HG03469 (cell line): ENCODE data around the gene COL15A1.

Experiments used
- ATAC-seq: cut with Tn5 transposase; IDR thresholded peaks from one replicate; pipeline ENCODE4 v1.9.1; 2021; ENCODE audit warnings: mild to moderate bottlenecking, moderate library complexity, moderate number of reproducible peaks; ENCODE audit not compliant: unreplicated experiment

The COL15A1 gene

GRCh38 chr9:98992107-98992884, 48.6 kb downstream of the COL15A1 start:
- ATAC-seq, result no peak

DNA sequence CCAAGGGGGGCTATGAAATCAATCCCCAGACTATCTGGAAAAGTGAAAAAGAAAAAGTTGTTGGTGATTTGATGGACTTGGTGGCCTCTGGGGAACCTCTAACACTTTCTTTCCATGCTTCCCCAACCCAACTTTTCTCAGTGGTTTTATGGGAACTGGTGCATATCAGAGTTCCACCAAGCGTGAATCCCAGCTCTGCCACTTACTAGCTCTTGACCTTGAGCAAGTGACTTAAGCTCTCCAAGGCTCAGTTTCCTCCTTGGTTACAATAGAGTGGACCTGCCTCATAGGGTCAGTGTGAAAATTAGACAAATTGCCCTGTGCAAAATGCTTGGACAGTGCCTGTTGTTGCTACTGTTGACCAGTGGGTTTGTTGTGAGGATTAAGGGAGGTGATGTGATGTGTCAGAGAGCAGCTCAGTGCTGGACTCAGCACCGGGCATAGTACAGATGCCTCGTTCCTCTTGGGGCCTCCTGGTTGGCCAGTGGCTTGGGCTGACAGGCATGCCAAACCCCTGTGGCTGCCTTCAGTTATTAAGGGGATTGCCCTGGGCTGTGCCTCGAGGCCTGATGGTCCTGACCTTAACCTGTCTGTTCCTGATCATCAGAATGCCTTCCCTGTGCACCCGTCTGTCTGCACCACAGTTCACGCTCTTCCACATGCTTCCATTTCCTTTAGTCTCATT, 49.3 kb downstream of the COL15A1 start:
- no peak for ATAC-seq

DNA sequence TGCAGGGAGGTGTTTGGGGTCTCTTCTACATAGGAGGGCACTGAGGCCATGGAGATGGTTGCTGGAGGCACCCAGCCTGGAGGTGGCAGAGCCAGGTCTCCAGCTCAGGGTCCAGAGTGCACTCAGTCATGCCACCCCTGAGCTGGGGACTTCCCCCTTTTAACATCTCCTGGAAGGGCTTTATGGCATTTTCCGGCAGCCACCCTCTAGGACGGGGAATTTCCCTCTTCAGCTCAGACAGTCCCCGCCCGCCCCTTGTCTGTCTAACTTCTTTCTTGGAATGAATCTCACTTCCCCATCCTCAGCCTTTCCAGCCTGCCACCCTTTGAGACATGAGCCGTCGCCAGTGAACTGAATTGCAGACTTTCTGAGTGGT, 49.9 kb downstream of the COL15A1 start:
- no peak for ATAC-seq

- ATAC-seq, result no peak
Measured at GRCh38 chr9:98994172-98995058, 50.7 kb downstream of the COL15A1 start.

DNA sequence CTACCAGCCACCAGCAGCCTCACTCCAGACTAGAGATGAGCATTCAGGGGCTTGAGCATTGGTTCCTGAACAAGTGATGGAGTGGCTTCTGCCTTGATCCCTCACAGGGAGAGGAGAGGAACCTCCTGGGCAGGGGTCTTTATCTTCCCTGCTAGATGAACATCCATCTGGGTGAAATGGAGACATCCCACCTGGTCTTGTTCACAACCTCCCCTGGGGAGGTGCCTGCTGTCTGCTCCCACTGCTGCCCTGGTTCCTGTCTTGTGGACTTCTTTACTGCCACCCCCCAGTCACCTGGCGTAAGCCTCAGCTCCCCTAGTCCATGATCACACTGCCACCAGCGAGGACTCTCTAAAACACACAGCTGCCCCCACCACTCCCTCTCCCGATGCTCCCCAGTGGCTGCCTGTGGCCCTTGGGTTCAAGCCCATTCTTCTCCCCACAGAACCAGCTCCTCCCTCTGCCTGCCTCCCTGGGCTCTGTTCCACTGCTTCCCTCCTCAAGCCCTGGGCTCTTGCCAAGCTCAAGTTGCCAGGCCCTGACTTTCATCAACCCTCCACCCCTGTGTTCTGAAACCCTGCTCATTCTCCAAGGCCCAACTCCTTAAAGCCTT, 51.5 kb downstream of the COL15A1 start:
- ATAC-seq, result no peak

DNA sequence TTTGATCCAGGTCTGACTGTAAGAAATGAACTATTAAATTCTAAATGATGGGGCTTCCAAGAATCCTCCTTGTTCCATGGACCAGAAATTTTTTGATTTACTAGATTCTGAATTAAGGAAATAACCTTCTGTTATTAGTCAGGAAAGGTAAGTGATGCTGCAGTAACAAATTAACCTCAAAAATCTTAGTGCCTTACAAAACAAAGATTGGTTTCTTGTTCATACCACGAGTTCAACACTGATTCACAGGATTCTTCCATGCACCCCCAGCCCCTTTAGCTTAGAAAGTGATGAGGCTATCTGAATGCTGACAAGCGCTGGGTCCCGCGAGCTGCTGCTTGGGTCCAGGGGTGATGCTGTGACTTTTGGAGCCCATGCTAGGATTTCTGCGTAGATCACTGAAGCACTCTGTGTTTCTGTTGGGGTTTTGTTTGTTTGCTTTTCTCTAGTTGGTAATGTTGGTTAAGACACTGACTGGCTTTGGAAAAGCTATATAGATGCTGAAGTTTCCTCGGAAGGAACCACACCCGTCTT, 52.3 kb downstream of the COL15A1 start:
- no peak for ATAC-seq

GRCh38 chr9:98997604-98998003, 53.9 kb downstream of the COL15A1 start:
- ATAC-seq, result no peak

GRCh38 chr9:98998441-98999151, 54.9 kb downstream of the COL15A1 start:
- ATAC-seq, result no peak

GRCh38 chr9:98999152-98999525, 55.4 kb downstream of the COL15A1 start:
- no peak for ATAC-seq

DNA sequence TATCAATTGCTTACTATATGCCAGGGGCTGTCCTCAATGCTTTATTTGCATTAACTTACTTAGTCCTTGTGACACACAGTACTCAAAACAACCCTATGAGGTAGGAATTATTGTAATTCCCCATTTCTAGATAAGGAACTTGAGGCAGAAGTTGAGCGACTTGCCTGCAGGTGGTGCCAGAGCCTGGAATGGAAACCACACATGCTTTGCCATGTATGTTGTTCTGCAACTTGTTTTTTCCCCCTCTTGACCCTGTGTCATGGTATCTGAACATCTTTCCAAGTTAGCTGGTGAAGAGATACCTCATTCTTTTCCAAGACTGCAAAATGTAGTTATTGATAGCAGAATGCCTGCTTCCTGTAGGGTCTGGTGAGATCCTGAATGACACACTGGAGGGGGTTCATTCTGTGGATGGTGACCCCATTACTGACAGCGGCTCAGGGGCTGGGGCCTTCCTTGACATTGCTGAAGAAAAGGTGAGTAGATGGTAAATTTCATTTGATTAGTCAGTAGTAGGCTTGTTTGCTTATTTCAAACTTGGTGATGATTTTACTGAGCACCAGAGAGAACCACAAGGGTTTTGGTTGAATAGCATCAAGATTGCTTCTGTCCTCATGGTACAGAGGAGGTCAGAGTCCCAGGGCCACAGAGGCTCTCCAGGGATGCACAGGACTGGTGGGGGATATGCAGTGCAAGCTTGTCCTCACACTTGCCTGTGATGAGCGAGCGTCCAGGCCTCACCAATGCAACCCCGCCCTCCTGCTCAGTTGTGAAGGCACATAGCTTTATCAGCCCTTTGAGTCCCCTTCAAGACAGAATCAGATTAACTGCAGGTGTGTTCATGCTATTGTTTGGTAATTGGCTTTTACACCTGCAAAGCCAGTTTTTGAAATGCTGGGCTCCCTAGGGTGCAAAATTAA, 57.0 kb downstream of the COL15A1 start:
- ATAC-seq, result no peak

- no peak for ATAC-seq
Measured at GRCh38 chr9:99001892-99002291, 58.2 kb downstream of the COL15A1 start.

DNA sequence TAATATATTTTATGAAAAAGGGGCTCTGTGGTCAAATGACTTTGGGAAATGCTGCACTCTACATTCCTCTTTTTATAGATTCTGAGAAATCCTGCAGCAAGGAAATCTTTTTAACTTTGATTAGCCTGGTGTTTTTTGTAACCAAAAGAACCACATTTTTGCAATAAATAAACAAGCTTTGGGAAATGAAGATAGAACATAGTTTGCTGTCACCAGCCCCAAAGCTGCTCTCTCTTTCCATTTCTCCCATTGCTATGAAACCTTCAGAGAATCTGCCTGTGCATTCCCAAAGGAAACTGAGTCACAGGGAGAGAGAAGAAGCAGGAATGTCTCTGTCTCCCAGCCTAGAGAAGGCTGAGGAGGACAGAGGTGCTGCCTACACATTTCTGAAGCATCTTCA, 59.0 kb downstream of the COL15A1 start:
- no peak for ATAC-seq

GRCh38 chr9:99003308-99003707, 59.6 kb downstream of the COL15A1 start:
- no peak for ATAC-seq

GRCh38 chr9:99004115-99004514, 60.4 kb downstream of the COL15A1 start:
- ATAC-seq, result no peak

DNA sequence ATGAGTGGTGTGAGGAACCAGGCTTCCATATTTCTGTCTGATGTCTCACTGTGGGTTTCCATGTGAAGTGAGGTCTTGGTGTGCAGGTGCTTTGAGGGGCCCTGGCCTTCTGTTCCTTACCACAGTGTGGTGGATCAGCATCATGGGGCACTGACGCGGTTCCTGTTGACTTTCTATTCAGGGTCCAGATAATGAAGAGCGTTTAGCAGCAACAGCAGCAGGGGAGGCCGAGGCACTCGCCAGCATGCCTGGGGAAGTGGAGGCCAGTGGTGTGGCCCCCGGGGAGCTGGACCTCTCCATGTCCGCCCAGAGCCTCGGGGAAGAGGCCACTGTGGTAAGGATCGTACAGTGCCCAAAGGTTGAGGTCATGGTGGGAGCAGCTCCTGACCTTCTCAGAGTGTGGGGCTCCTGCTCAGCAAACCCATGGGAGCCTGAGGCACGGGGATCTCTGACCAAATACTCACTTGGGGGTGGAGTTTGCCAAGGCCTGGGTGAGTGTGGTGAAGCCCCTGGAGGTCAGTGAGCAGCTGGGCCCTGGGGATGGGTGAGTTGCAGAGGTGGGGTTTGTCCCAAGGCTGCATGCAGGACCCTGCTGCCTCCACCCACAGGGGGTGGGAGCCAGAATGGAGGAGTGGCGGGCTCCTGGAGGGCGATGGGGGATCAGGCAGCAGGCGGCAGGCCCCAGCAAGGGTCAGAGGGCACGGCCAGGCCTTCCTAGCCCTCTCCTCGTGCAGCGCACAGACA, 61.2 kb downstream of the COL15A1 start:
- ATAC-seq, result no peak

- no peak for ATAC-seq
Measured at GRCh38 chr9:99005651-99006050, 61.9 kb downstream of the COL15A1 start.

- no peak for ATAC-seq
Measured at GRCh38 chr9:99006511-99006910, 62.8 kb downstream of the COL15A1 start.

DNA sequence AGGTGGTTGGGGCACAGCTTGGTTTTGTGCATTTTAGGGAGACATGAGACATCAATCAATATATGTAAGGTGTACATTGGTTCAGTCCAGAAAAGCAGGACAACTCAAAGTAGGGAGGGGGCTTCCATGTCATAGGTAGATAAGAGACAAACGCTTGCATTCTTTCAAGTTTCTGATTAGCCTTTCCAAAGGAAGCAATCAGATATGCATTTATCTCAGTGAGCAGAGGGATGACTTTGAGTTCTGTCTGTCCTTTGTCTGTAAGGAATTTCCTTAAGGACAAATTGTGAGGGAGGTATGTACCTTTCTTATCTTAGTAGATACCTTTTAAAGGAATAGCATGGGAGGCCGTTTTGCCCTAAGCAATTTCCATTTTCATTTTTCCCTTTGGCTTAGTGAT, 63.3 kb downstream of the COL15A1 start:
- ATAC-seq, result no peak

DNA sequence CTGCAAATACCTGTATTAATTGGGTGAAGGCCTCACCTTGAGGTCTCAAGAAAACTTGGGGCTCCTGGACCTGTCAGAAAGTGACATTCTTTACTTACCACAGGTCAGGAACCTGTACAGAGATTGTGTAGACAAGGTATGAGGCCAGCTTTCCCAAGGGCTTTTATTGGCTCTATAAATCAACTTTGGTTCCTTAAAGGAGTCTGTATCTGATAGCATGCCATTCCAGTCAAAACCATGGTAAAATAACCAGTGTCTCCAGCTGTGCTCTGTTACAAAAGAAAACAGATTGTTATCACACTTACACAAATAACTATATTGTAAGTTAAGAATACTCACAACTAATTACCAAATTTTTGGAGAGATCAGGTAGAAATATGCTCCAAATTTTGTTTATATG, 64.5 kb downstream of the COL15A1 start:
- no peak for ATAC-seq
